Fibroblast of skin of back (primary cell): ENCODE measurements around the gene CERS1.

Experiments
- DNase-seq: peaks from one replicate; pipeline ENCODE4 v3.0.0-alpha.2; 2013

Gene CERS1

DNA sequence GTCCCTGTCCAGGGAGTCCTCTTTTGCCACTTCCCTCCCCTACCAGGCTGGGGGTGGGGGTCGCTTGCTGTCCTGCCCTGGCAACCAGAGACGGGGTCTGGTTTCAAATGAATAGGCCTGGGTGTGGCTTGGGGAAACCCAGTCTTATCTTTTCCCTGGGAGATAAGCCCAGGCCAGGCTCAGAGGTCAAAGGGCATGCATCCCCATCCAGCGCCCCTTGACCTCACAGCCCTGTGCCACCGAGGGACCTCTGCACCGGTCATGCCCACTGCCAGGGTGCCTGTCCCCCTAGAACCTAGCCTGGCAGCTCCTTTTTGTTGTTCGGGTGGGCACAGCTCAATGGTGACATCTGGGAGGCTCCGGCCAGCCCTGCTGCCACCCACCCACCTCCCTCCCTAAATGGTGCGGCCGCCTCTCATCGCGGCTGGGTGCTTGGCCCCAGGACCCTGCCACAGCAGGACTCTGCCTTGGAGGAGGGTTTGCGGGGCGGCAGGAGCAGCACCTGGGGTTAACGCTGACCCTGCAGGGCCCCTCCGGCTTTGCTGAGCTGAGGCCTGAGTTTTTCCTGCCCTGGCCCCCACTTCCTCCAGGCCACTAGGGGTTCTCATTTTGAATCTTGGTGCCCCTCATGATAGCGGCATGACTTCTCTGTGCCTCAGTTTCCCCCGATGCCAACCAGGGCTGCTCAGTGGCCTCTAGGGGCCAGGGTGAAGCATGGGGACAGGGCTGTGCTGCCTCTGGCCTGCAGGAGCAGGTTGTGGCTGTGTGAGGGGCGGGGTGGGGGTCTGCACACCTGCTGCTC lies 2.9 kb upstream of the CERS1 start:
- DNase-seq: no peak

DNA sequence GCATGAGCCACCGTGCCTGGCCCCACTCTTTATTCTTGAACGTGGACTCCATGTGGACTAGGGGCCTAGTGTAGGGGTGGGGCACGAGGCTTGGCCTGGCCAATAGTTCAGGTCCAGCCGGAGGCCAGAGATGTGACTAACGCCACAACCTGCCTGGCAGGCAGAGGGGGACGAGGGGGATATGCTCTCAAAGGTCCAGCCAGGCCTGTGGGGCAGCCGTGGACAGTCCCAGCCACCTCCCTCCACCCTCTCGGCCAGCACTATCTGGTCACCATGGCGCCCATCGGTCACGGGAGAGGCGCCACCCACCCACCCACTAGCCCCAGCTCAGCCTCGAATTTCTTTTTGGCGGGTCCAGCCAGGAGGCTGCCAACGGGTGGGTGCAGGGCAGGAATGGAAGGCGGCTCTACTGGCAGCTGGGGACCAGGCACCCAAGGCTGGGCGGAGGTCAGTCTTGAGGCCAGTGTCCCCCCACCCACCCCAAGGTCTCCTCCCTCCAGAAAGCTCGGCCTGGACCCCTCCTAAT lies 2.2 kb upstream of the CERS1 start:
- no peak for DNase-seq

- no peak for DNase-seq
Measured at GRCh38 chr19:18897094-18898029, 1.4 kb upstream of the CERS1 start.

- no peak for DNase-seq
Measured at GRCh38 chr19:18896421-18896841, 473 bp upstream of the CERS1 start.

DNA sequence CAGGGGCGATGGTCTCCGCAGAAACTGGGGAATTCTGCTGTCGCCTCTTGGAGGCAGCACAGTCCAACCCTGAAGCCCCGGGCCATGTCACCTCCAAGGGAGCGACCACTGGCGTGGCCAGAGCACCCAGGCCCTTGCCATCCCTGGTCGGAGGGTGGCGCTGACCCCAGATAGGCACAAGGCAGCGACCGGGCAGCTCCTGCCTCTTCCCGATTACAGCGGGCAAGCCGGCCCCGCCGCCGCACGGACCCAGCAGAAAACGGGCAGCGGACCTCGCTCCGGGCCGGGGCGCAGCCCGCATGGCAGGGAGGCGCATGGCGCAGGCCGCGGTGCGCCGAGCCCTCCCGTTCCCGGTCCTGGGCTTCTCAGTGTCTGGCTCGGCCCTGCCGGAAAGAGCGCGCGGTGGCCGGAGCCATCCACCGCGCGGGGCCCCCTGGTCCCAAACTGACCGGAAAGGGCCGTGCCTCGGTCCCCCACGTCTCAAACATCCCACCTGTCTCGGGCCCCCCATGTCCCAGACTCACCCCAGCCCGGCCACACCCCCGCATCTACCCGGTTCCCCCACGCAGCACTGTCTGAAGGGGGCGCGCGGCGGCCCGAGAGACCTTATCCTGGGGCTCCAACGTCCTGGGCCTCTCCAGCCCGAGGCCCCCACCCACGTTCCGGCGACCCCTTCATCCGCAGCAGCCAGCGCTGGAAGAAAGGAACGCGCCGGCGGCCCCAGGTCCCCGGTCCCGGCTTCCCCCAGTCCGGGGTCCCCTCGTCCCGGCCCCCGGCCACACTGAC lies 727 bp downstream of the CERS1 start:
- DNase-seq: peak; percentile 46

DNA sequence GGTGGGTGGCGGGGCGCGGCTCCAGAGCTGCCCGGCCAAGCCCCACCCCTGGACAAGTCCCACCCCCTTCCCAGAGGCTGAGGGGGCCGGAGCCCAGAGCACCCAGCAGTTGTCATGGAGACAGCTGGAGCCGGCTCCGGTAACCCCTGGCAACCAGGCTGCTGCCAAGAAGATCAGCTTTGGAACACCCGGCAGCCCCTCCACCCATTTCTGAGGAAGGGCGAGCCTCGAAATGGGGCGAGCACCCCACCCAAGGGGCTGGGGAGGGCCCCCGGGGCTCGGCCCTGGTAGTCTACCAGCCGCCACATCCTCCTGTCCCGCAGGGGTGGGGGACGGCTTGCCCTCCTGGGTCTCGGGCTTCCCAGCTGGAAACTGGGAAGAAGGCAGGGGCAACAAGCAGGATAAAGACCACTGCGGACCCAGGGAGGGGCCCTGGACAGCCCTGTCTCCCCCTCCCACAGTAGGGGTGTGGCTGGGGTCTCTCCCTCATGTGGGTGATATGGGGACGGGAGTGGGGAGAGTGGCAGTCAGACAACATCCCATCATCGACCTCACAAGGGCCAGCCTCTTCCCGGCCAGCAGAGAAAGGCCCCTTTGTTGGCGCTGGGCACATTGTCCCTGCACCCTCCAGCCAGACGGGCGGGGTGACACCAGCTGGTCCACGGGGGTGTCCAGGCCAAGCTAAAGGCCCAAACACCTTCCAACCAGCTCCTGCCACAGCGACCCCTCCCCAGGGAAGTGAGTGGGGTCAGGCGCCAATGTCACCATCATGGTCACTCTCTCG lies 1.5 kb downstream of the CERS1 start:
- peak; percentile 24 for DNase-seq

DNA sequence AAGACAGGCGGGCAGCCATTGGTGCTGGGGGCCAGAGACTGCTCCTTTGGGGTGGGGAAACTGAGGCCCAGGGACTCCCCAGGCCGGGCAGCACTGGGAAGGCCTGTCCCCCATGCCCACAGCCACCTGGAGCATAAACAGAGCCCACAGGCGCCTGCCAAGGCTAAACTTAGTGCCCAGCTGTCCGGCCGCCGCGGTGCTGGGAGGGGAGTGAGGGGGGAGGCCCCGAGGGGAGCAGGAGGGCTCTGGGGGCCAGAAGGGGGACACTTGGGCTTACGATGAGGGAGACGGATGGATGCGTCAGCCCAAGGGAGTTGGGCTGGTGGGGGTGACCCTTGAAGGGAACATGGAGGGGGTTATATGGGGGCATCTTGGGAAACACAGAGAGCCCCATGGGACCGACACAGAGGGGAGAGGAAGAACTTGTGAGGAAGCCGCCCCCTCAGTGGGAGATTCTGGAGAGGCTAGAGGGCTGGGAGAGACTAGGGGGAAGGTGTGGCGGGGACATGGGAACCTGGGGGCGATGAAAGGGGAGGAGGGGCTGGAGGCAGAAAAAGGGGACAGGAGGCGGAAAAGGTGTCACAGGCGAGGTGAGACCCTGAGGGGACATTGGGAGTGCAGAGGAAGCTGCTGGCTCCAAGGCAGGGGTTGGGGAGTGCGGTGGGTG lies 2.2 kb downstream of the CERS1 start:
- DNase-seq: no peak

- DNase-seq: no peak
Measured at GRCh38 chr19:18889949-18890745, 5.8 kb downstream of the CERS1 start.

GRCh38 chr19:18886972-18887371 lies 9.0 kb downstream of the CERS1 start:
- DNase-seq: no peak

GRCh38 chr19:18883526-18884304 lies 12.2 kb downstream of the CERS1 start:
- no peak for DNase-seq

GRCh38 chr19:18881491-18881890 lies 14.5 kb downstream of the CERS1 start:
- no peak for DNase-seq

DNA sequence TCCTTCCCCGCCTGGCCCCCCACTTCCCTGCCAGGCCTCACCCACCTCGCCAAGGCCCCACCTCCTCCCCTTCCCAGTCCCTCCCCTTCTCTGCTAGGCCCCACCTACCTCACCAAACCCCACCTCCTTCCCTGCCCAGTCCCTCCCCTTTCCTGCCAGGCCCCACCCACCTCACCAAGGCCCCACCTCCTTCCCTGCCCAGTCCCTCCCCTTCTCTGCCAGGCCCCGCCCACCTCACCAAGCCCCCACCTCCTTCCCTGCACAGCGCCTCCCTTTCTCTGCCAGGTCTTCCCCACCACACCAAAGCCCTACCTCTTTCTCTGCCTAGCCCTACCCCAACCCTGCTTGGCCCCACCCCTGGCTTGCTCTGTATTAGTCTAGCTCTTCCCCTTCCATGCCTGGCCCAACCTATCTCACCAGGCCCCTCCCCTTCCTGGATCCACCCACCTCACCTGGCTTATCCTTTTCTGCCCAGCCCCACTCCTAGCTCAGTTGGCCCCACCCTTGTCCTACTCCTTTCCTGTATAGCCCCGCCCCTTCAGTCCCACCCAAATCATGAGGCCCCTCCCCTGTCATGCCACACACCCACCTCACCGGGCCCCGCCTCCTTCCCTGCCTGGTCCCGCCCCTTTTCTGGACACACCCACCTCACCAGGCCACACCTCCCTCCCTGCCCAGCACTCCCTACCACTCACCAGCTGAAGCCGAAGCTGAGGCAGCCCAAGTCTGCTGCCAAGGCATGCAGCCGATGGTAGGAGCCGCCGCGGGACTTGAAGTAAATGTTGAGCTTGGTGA lies 16.2 kb downstream of the CERS1 start:
- no peak for DNase-seq

- DNase-seq: no peak
Measured at GRCh38 chr19:18878858-18879578, 16.9 kb downstream of the CERS1 start.

DNA sequence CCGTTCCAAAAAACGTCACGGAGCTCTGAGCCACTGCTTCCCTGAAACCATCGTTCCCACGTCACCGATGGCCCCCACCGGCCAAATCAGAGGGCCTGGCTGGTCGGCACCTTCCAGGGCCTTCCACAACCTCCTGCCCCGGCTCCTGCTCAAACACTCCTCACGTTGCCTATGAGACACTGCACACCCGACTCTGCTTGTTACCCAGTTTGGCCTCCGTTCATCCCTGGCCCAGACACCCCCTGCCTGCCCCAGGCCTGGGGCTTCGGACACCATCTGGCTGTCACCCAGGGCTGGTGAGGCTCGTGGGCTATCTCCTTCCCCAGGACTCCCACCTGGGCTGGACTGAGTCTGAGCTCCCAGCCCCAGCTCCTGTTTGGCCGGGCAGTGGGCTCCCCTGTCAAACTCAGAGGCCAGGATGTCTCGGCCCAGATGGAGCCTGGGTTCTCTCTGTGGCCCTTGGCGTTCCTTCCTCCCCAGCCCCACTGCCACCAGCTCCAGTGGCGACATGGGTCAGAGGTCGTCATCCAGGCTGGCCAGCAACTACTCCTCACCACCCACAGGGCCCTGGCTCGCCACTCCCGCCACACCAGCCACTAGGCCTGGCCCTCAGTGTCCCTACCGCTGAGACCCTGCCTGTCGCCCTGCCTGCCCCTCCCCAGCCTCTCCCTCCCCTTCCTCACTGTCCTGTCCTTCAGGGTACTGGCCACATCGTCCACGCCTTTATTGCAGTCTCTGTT lies 17.7 kb downstream of the CERS1 start:
- DNase-seq: no peak

GRCh38 chr19:18876865-18877264 lies 19.1 kb downstream of the CERS1 start:
- no peak for DNase-seq

DNA sequence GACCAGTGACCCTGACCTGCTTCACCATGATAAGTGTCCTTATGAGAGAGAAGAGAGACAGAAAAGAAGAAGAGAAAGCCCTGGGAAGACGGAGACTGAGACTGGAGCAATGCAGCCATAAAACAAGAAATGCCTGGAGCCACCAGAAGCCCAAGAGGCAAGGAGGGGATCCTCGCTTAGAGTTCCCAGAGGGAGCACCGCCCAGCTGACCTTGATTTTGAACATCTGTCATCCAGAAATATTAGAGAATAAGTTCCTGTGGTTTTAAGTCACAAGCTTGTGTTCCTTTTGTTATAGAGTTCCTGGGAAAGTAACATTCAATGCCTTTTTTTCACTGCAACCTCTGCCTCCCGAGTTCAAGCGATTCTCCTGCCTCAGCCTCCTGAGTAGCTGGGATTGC lies 20.2 kb downstream of the CERS1 start:
- DNase-seq: peak; percentile 31

DNA sequence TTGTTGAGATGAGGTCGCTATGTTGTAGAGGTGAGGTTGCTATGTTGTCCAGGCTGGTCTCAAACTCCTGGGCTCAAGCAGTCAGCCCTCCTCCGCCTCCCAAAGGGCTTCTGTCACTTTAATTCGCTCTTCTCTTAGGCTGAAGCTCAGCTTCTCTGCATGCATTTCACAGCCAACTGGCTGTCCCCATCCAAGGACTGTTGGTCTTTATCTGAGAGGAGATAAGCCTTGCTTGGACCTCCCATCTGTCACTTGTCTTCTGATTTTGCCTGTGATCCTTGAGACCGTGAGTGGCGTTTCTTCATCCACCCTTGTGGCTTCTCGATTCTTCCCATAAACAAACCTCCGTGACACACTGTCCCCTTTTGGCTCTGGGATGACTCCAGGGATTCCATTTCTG lies 24.4 kb downstream of the CERS1 start:
- DNase-seq: no peak
